Neuronal stem cell (in vitro differentiated cells): ENCODE data around the gene WFDC1.

Experiments
- DNase-seq: peaks from one replicate; pipeline ENCODE4 v3.0.0-alpha.2; 2013; ENCODE audit warnings: low spot score
- H2AFZ ChIP-seq: one replicate; pipeline ENCODE4 v1.6.1; 2013; ENCODE audit warnings: mild to moderate bottlenecking, low read length, inconsistent platforms
- H2AK5ac ChIP-seq: 2 replicates; pipeline ENCODE4 v1.6.1; 2013; ENCODE audit warnings: low read depth, mild to moderate bottlenecking, inconsistent platforms, low read length, moderate library complexity, mixed read lengths
- H2BK120ac ChIP-seq: 2 replicates; pipeline ENCODE4 v1.6.1; 2013; ENCODE audit warnings: low read depth, mild to moderate bottlenecking, inconsistent platforms, low read length, moderate library complexity, mixed read lengths
- H2BK12ac ChIP-seq: one replicate; pipeline ENCODE4 v1.6.1; 2013; ENCODE audit warnings: low read length, inconsistent platforms
- H2BK15ac ChIP-seq: 2 replicates; pipeline ENCODE4 v1.6.1; 2013; ENCODE audit warnings: mild to moderate bottlenecking, low read length, inconsistent platforms, mixed read lengths
- H2BK5ac ChIP-seq: one replicate; pipeline ENCODE4 v1.6.1; 2013; ENCODE audit warnings: inconsistent platforms, mild to moderate bottlenecking, low read length, moderate library complexity
- H3K14ac ChIP-seq: one replicate; pipeline ENCODE4 v1.6.1; 2013; ENCODE audit warnings: low read length, inconsistent platforms
- H3K18ac ChIP-seq: 2 replicates; pipeline ENCODE4 v1.6.1; 2013; ENCODE audit warnings: low read length, inconsistent platforms
- H3K23ac ChIP-seq: 2 replicates; pipeline ENCODE4 v1.6.1; 2013; ENCODE audit warnings: low read depth, mild to moderate bottlenecking, mixed read lengths, low read length, inconsistent platforms; ENCODE audit not compliant: poor library complexity
- H3K27ac ChIP-seq: replicated peaks from 3 replicates; pipeline ENCODE4 v1.5.1; 2013; ENCODE audit warnings: low read length, inconsistent platforms
- H3K27me3 ChIP-seq, 3 experiments: 2 replicates each; pipeline ENCODE4 v1.6.1; 2013; ENCODE audit warnings: low read length in 3 of 3, mild to moderate bottlenecking in 2 of 3, inconsistent platforms in 1 of 3, low read depth in 1 of 3, mixed read lengths in 1 of 3, moderate library complexity in 1 of 3; ENCODE audit not compliant: control insufficient read depth in 3 of 3, insufficient read depth in 3 of 3
- H3K36me3 ChIP-seq, 2 donors: replicated peaks in 1 of 2; 2 replicates each; pipeline ENCODE4 v1.6.1; 2013; ENCODE audit warnings: low read length in 2 of 2; ENCODE audit not compliant: control insufficient read depth in 2 of 2, insufficient read depth in 2 of 2
- H3K4ac ChIP-seq: 2 replicates; pipeline ENCODE4 v1.6.1; 2013; ENCODE audit warnings: inconsistent platforms, mild to moderate bottlenecking, low read length, moderate library complexity
- H3K4me1 ChIP-seq, 2 donors: 1 replicate in 1 of 2; 2 replicates in 1 of 2; pipeline ENCODE4 v1.6.1; 2013; ENCODE audit warnings: low read length in 2 of 2, low read depth in 1 of 2; ENCODE audit not compliant: control insufficient read depth in 2 of 2, insufficient read depth in 1 of 2
- H3K4me2 ChIP-seq: one replicate; pipeline ENCODE4 v1.6.1; 2013; ENCODE audit warnings: mild to moderate bottlenecking, low read length, inconsistent platforms; ENCODE audit not compliant: insufficient read depth, poor library complexity, severe bottlenecking
- H3K4me3 ChIP-seq, 2 donors: 2 replicates each; pipeline ENCODE4 v1.5.1; 2013; ENCODE audit warnings: low read length in 2 of 2, mild to moderate bottlenecking in 2 of 2, inconsistent platforms in 1 of 2, moderate library complexity in 1 of 2
- H3K79me1 ChIP-seq: one replicate; pipeline ENCODE4 v1.6.1; 2013; ENCODE audit warnings: low read depth, mild to moderate bottlenecking, inconsistent platforms, low read length, moderate library complexity
- H3K9ac ChIP-seq: one replicate; pipeline ENCODE4 v1.6.1; 2013; ENCODE audit warnings: mild to moderate bottlenecking, low read depth, low read length, inconsistent platforms; ENCODE audit not compliant: poor library complexity
- H3K9me3 ChIP-seq, 2 donors: replicated peaks in 1 of 2; 2 replicates each; pipeline versions ENCODE3 to v1.6.1; 2013; ENCODE audit warnings: low read length in 2 of 2, mild to moderate bottlenecking in 2 of 2, inconsistent platforms in 1 of 2, low read depth in 1 of 2, mixed read lengths in 1 of 2, moderate library complexity in 1 of 2; ENCODE audit not compliant: control insufficient read depth in 2 of 2, insufficient read depth in 1 of 2
- H4K8ac ChIP-seq: one replicate; pipeline ENCODE4 v1.6.1; 2013; ENCODE audit warnings: low read depth, mild to moderate bottlenecking, inconsistent platforms, low read length, moderate library complexity
- H4K91ac ChIP-seq: one replicate; pipeline ENCODE4 v1.6.1; 2013; ENCODE audit warnings: low read length, low read depth, mild to moderate bottlenecking, inconsistent platforms; ENCODE audit not compliant: poor library complexity
- WGBS, 2 donors: extraction: QIAGEN DNeasy Blood & Tissue Kit; methylation state at CpG; one replicate each; pipeline ENCODE4 v1.1.7; 2013; ENCODE audit warnings: missing lambda C conversion rate in 2 of 2, mixed read lengths in 1 of 2; ENCODE audit not compliant: insufficient read length in 2 of 2, insufficient replicate concordance in 1 of 2; ENCODE audit errors: extremely low coverage in 2 of 2; 5-methylcytosine and 5-hydroxymethylcytosine counted together

Gene WFDC1

DNA sequence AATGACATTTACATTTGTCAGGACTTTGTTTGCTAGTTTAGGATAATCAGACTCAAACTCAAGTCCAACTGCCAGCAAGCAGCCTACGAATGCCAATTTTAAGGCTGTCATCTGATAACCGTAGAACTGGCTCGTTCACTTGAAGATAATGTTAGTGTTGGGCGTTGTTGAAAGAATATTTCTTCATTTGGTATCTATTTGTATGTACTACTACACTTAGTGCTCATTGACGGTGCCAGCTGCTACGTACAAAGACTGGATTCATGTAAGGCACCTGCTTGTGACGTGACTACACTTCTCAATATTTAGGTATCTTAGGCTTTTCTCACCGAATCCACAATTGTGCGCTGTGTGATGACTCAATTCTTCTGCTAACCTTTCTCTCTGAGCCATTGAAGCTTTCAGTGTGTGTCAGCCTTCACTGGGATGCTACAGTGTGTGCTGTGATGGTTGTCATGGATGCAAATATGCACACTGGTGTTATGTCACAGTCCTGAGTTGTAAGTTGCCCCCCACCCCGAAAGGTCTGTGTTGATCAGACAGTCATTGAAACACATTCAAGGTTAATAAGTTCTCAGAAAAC is 79.3 kb downstream of the WFDC1 start:
- H3K23ac ChIP-seq: no peak overlapping the region
- no peak overlapping the region for H4K91ac ChIP-seq
- H3K4me2 ChIP-seq: no peak overlapping the region
- no peak overlapping the region for H2BK15ac ChIP-seq
- WGBS, 2 donors: no CpG with 5 or more reads among the region's 10 CpGs
- H4K8ac ChIP-seq: no peak overlapping the region
- H3K36me3 ChIP-seq: no peaks in the 10 kb centered on the region
- no peak overlapping the region for H3K27ac ChIP-seq
- no peak overlapping the region for H3K9ac ChIP-seq
- no peak overlapping the region for H3K4ac ChIP-seq
- no peak overlapping the region for H2BK12ac ChIP-seq
- peaks cover 4 to 29% of the 10 kb centered on the region in 2 donors for H3K4me1 ChIP-seq
- no peak overlapping the region for H3K18ac ChIP-seq
- no peak overlapping the region for H3K4me3 ChIP-seq
- H3K79me1 ChIP-seq: no peaks in the 10 kb centered on the region
- peaks cover 0 to 4% of the 10 kb centered on the region in 2 donors for H3K9me3 ChIP-seq
- no peak overlapping the region for H2BK120ac ChIP-seq
- no peak for DNase-seq
- H2AFZ ChIP-seq: peak overlapping the region; percentile 6
- no peak overlapping the region for H2AK5ac ChIP-seq
- no peak overlapping the region for H2BK5ac ChIP-seq
- H3K14ac ChIP-seq: no peak overlapping the region
- H3K27me3 ChIP-seq: peaks cover 3 to 37% (median 7%) of the 10 kb centered on the region in 3 experiments

DNA sequence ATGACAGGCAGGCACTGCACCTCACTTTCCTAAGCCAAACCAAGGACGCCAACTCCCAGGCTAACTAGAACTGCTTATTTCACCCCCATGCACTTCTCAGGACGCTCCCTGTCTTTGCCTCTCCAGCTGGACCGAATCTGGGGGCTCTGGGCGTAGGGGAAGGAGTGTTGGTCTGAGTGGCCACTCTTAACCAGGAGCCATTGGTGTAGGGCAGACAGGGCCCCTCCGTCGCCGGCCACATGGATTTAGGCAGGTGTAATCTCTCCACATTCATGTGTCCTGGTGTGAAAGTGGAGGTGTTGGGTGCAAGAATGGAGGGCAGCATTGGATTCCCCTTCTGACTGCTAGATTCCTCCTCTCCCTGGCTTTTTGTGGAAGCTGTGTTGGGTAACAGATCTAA is 83.4 kb downstream of the WFDC1 start:
- H3K4me1 ChIP-seq: peaks cover 2 to 29% of the 10 kb centered on the region in 2 donors
- H2AK5ac ChIP-seq: peak overlapping the region; percentile 39
- no peaks in the 10 kb centered on the region for H3K79me1 ChIP-seq
- no peaks in the 10 kb centered on the region for H3K9me3 ChIP-seq
- no peak for DNase-seq
- no peak overlapping the region for H3K9ac ChIP-seq
- H2AFZ ChIP-seq: peak overlapping the region; percentile 64
- no peak overlapping the region for H3K4me2 ChIP-seq
- no CpG with 5 or more reads among the region's 7 CpGs for WGBS, 2 donors
- H3K27me3 ChIP-seq: peaks cover 0 to 6% (median 0%) of the 10 kb centered on the region in 3 experiments
- no peak overlapping the region for H2BK15ac ChIP-seq
- H2BK5ac ChIP-seq: no peak overlapping the region
- H2BK12ac ChIP-seq: no peak overlapping the region
- no peak overlapping the region for H3K27ac ChIP-seq
- H4K8ac ChIP-seq: no peak overlapping the region
- no peak overlapping the region for H3K23ac ChIP-seq
- no peak overlapping the region for H2BK120ac ChIP-seq
- H3K18ac ChIP-seq: peak overlapping the region; percentile 57
- H4K91ac ChIP-seq: no peak overlapping the region
- H3K4me3 ChIP-seq: no peak overlapping the region
- H3K14ac ChIP-seq: no peak overlapping the region
- no peaks in the 10 kb centered on the region for H3K36me3 ChIP-seq
- H3K4ac ChIP-seq: no peak overlapping the region

DNA sequence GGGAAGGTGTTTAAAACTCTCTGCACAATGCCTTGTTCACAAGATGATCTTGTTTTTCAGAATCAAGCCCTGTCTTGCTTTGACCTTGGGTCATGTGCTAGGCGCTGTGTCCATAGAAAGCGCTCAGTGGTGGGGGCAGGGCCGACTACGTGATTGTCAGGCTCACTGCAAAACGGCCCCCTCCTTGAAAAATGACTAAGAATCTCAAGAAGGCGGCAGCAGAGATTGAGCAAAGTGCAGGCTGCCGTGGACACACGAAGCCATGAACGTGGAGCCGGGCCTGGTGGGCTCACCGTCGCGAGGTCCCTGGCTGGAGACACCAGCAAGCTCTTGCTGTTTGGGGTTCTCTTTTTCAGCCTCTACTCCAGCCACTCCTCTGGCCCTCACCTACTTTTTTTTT is 83.9 kb downstream of the WFDC1 start:
- Histone ChIP-seq H2BK5ac (no peak overlapping the region), H3K18ac (no peak overlapping the region), H3K4me1 (peaks cover 2 to 26% of the 10 kb centered on the region in 2 donors), H3K4me2 (no peak overlapping the region), H3K79me1 (no peaks in the 10 kb centered on the region), H3K9ac (no peak overlapping the region), H2BK15ac (no peak overlapping the region), H4K91ac (no peak overlapping the region), H2BK12ac (no peak overlapping the region), H2AFZ (peak overlapping the region; percentile 64), H3K36me3 (no peaks in the 10 kb centered on the region), H2BK120ac (no peak overlapping the region), H4K8ac (no peak overlapping the region), H3K27ac (no peak overlapping the region), H3K4me3 (no peak overlapping the region), H3K27me3 (peaks cover 0 to 6% (median 0%) of the 10 kb centered on the region in 3 experiments), H3K23ac (no peak overlapping the region), H3K14ac (no peak overlapping the region), H3K9me3 (no peaks in the 10 kb centered on the region), H2AK5ac (no peak overlapping the region), H3K4ac (no peak overlapping the region)
- DNase-seq: no peak
- WGBS, 2 donors: no CpG with 5 or more reads among the region's 13 CpGs

DNA sequence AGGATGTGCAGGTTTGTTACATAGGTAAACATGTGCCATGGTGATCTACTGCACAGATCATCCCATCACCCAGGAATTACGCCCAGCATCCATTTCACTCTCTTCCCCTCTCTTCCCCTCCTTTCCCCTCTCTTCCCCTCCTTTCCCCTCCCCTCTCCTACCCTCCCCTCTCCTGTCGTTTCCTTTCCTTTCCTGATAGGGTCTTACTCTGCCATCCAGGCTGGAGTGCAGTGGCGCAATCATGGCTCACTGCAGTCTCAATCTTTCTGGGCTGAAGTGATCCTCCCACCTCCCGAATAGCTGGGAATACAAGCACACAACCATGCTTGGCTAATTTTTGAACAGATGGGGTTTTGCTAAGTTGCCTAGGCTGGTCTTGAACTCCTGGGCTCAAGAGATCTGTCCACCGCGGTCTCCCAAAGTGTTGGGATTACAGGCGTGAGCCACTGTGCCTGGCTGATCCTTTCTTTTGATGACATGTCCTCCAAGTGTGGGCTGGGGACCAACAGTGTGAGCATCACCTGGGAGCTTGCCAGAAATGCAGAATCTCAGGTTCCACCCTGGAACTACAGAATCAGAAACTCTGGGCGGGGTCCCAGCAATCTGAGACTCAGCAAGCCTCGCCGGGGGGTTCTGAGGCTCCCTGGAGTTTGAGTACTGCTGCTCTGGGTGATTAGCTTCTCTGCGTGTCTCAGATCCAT is 84.5 kb downstream of the WFDC1 start:
- H3K4me2 ChIP-seq: no peak overlapping the region
- WGBS, 2 donors: no CpG with 5 or more reads among the region's 11 CpGs
- H2AFZ ChIP-seq: peak overlapping the region; percentile 26
- H3K14ac ChIP-seq: no peak overlapping the region
- no peak overlapping the region for H4K91ac ChIP-seq
- no peak overlapping the region for H3K4me3 ChIP-seq
- no peak overlapping the region for H2BK12ac ChIP-seq
- no peaks in the 10 kb centered on the region for H3K36me3 ChIP-seq
- H2BK120ac ChIP-seq: no peak overlapping the region
- no peaks in the 10 kb centered on the region for H3K79me1 ChIP-seq
- no peak overlapping the region for H3K23ac ChIP-seq
- DNase-seq: no peak
- H2AK5ac ChIP-seq: no peak overlapping the region
- no peak overlapping the region for H3K9ac ChIP-seq
- H3K18ac ChIP-seq: no peak overlapping the region
- peaks cover 0 to 6% (median 0%) of the 10 kb centered on the region in 3 experiments for H3K27me3 ChIP-seq
- no peak overlapping the region for H3K27ac ChIP-seq
- H3K4ac ChIP-seq: no peak overlapping the region
- H2BK5ac ChIP-seq: no peak overlapping the region
- peaks cover 0 to 4% of the 10 kb centered on the region in 2 donors for H3K9me3 ChIP-seq
- H3K4me1 ChIP-seq: peaks cover 2 to 20% of the 10 kb centered on the region in 2 donors
- no peak overlapping the region for H2BK15ac ChIP-seq
- H4K8ac ChIP-seq: no peak overlapping the region
